OCI-LY7 (cell line): Measurements from ENCODE around the gene COQ8B.

Source experiments
- EZH2phosphoT487 ChIP-seq: fragments of 200-600 bp; sonication (generic); IDR thresholded peaks from 2 replicates; pipeline ENCODE4 v1.6.1; 2018; ENCODE audit warnings: low read depth, borderline replicate concordance, mild to moderate bottlenecking, mixed run types, antibody characterized with exemption, low read length, moderate library complexity, mixed read lengths
- TF ChIP-seq, protein P1 (sequence below): fragments of 200-600 bp; sonication (generic); conservative IDR thresholded peaks from 2 replicates; pipeline ENCODE4 v1.5.1; 2014; ENCODE audit warnings: mild to moderate bottlenecking, antibody characterized with exemption, low read length, moderate library complexity, mixed read lengths

DNA sequence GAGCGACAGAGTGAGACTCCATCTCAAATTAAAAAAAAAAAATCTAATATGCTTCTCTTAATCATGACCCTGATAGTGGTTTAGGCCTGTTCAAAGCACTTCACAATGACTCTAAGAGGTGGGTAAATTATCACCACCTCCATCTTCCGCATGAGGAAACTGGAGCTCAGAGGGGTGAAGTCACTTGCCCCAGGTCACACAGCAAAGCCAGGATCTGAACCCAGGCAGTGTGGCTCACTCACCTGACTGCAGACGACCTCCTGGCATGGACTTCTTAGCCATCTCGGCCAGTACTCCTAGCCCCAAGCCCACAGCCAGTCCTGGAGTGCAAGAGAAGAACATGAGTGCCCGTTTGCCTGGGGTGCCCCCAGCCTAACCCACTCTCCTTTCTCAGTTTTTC lies 6.9 kb downstream of the COQ8B start:
- TF ChIP-seq, protein P1, sequence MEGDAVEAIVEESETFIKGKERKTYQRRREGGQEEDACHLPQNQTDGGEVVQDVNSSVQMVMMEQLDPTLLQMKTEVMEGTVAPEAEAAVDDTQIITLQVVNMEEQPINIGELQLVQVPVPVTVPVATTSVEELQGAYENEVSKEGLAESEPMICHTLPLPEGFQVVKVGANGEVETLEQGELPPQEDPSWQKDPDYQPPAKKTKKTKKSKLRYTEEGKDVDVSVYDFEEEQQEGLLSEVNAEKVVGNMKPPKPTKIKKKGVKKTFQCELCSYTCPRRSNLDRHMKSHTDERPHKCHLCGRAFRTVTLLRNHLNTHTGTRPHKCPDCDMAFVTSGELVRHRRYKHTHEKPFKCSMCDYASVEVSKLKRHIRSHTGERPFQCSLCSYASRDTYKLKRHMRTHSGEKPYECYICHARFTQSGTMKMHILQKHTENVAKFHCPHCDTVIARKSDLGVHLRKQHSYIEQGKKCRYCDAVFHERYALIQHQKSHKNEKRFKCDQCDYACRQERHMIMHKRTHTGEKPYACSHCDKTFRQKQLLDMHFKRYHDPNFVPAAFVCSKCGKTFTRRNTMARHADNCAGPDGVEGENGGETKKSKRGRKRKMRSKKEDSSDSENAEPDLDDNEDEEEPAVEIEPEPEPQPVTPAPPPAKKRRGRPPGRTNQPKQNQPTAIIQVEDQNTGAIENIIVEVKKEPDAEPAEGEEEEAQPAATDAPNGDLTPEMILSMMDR, result no peak
- TF ChIP-seq EZH2phosphoT487, result no peak
